ENCODE data around the gene SORCS2.

DNA sequence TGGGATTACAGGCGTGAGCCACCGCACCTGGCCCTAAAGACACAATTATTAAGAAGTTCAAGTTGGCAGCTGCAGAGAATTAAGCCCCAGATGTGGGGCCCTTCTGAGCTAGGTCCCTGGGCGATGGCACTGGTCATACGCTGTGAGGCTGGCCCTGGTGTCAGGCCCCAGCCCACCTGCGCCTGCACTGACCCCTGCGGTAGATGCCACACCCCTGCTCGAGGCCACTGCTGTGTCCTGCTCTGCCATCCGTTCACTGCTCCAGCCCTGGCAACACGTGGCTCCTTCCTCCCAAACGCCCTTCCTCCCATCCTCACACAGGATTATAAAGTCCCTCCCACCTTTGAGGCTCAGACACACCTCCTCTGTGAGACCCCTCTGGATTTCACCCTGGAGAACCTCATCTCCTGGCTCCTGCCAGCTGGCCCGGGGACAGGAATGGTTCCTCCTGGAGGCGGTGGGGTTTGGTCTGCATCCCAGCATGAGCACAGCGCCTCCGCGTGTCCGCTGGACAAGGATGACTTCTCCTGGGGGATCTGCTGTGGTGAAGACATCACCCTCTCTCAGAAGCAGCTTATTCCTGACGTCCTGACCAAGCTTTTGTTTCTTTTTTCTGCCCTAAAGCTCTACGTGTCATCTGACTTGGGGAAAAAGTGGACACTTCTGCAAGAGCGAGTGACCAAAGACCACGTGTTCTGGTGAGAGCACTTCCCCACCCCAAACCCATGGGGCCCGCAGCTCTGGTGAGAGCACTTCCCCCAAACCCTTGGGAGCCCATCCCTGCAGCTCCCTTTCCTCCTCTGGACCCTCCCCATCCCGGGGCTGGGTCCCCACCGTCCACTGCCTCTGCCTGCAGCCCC lies 461.4 kb downstream of the SORCS2 start:
- TF ChIP-seq FOXA1 (IDR thresholded peaks at IDR 0.05) (no peak), TARDBP (IDR thresholded peaks at IDR 0.05) (no peak), L3MBTL2 (conservative IDR thresholded peaks at IDR 0.05) (no peak), FOXM1 (IDR thresholded peaks at IDR 0.05; ENCODE audit: borderline replicate concordance) (no peak), ZNF384 (IDR thresholded peaks at IDR 0.05) (no peak), FOXK2 (IDR thresholded peaks at IDR 0.05) (no peak), ARNT (IDR thresholded peaks at IDR 0.05) (no peak)
